Left lung (tissue), 10 donors: ENCODE data around the gene DBNDD2. TPM values are rescaled to one million over a fixed set of nuclear protein-coding genes. Genes with fewer than 3 reads are reported as not detected.

ENCODE experiments used
- ATAC-seq: fragments of 200-7000 bp; cut with Tn5 transposase; one replicate; pipeline ENCODE4 v1.9.1; 2020; ENCODE audit warnings: moderate library complexity
- DNase-seq, 4 donors: peaks; one replicate each; pipeline ENCODE4 v3.0.0-alpha.2; 2013 to 2020
- H3K27ac ChIP-seq, 2 donors: fragments of 200-600 bp; sonication (generic) in 1 of 2; one replicate each; pipeline versions ENCODE4 v1.5.0 to v1.8.0; 2020 to 2021
- H3K27me3 ChIP-seq, 2 donors: fragments of 200-600 bp; sonication (generic) in 1 of 2; one replicate each; pipeline versions ENCODE4 v1.5.0 to v1.8.0; 2020 to 2021
- H3K36me3 ChIP-seq, 2 donors: fragments of 200-600 bp; sonication (generic) in 1 of 2; one replicate each; pipeline versions ENCODE4 v1.5.0 to v1.8.0; 2020 to 2021
- H3K4me1 ChIP-seq, 2 donors: fragments of 200-600 bp; one replicate each; pipeline ENCODE4 v1.8.0; 2021
- H3K4me3 ChIP-seq, 2 donors: fragments of 200-600 bp; sonication (generic) in 1 of 2; one replicate each; pipeline versions ENCODE4 v1.5.0 to v1.8.0; 2020 to 2021; ENCODE audit warnings: mild to moderate bottlenecking in 1 of 2
- H3K9me3 ChIP-seq, 2 donors: fragments of 200-600 bp; sonication (generic) in 1 of 2; one replicate each; pipeline versions ENCODE4 v1.5.0 to v1.8.0; 2020 to 2021
- CTCF ChIP-seq, 2 donors: fragments of 200-600 bp; sonication (generic) in 1 of 2; IDR thresholded peaks; one replicate each; pipeline versions ENCODE4 v1.5.0 to v1.8.0; 2021; ENCODE audit warnings: antibody characterized with exemption in 2 of 2
- intact Hi-C, 2 donors: fragments of 100-400 bp; cut with DNase I; formaldehyde crosslinking; loops; one replicate each; pipeline versions ENCODE4 v1.11.2 to v1.14.2; 2022
- polyA plus RNA-seq, 6 donors: library from polyadenylated mRNA; unstranded; fragments of 120-200 nt; gene quantifications; one replicate each; pipeline ENCODE4 v1.2.1, GENCODE V29; 2013; ENCODE audit not compliant: insufficient read length in 6 of 6
- total RNA-seq, 2 donors: library from RNA; stranded (reverse); fragmentation: NEBNext Ultra II Directional; extraction: Animal tissue kit (Norgen Biotek cat#: 25700); gene quantifications; one replicate each; pipeline ENCODE4 v1.2.1, GENCODE V29; 2021
- donor health status: DM: no; HTN: yes; CAD: no.
- donor health status: DM: no; HTN: no; CAD: no.

The DBNDD2 gene
- total and polyA plus RNA-seq, 8 donors, result 18.9 to 66.4 (median 21.8) TPM

- no peak for TF ChIP-seq CTCF (IDR thresholded peaks at IDR 0.05)
- intact Hi-C loops, result no loop called here
- H3K9me3 ChIP-seq, result peaks cover 4 to 19% of the 10 kb centered on the region in 2 donors
- ATAC-seq, result no peak
- DNase-seq, result no peak
- H3K27me3 ChIP-seq, result peaks cover 0 to 38% of the 10 kb centered on the region in 2 donors
- no peak overlapping the region for H3K27ac ChIP-seq
- peaks cover 4 to 13% of the 10 kb centered on the region in 2 donors for H3K4me1 ChIP-seq
- no peak overlapping the region for H3K4me3 ChIP-seq
- H3K36me3 ChIP-seq, result no peaks in the 10 kb centered on the region
Observed at GRCh38 chr20:45402946-45403345, 5.1 kb upstream of the DBNDD2 start.

GRCh38 chr20:45404438-45404837 lies 3.7 kb upstream of the DBNDD2 start:
- no peak for DNase-seq
- H3K27ac ChIP-seq, result no peak overlapping the region
- H3K4me3 ChIP-seq, result no peak overlapping the region
- intact Hi-C loops, result no loop called here
- peaks cover 0 to 3% of the 10 kb centered on the region in 2 donors for H3K36me3 ChIP-seq
- peaks cover 0 to 43% of the 10 kb centered on the region in 2 donors for H3K27me3 ChIP-seq
- TF ChIP-seq CTCF (IDR thresholded peaks at IDR 0.05), result no peak
- H3K9me3 ChIP-seq, result peaks cover 4 to 19% of the 10 kb centered on the region in 2 donors
- ATAC-seq, result no peak
- peaks cover 4 to 28% of the 10 kb centered on the region in 2 donors for H3K4me1 ChIP-seq

GRCh38 chr20:45405571-45406259 lies 2.4 kb upstream of the DBNDD2 start:
- H3K9me3 ChIP-seq, result peaks cover 0 to 7% of the 10 kb centered on the region in 2 donors
- peak overlapping the region; percentile 76 to 86 for H3K4me3 ChIP-seq
- H3K27ac ChIP-seq, result peak overlapping the region; percentile 84 to 88
- ATAC-seq, result peak; percentile 39
- DNase-seq, result peak in 1 of 4 donors; percentile 80
- TF ChIP-seq CTCF (IDR thresholded peaks at IDR 0.05), result no peak
- H3K36me3 ChIP-seq, result peaks cover 0 to 15% of the 10 kb centered on the region in 2 donors
- H3K27me3 ChIP-seq, result peaks cover 0 to 43% of the 10 kb centered on the region in 2 donors
- peaks cover 4 to 28% of the 10 kb centered on the region in 2 donors for H3K4me1 ChIP-seq
- intact Hi-C loops, result no loop called here

GRCh38 chr20:45406260-45407066 lies 1.6 kb upstream of the DBNDD2 start:
- H3K9me3 ChIP-seq, result no peaks in the 10 kb centered on the region
- ATAC-seq (peak; percentile 87), DNase-seq (peak in 2 of 4 donors; percentile 76 to 93)
- intact Hi-C loops, result no loop called here
- H3K4me1 ChIP-seq, result peaks cover 4 to 28% of the 10 kb centered on the region in 2 donors
- peak overlapping the region; percentile 76 to 86 for H3K4me3 ChIP-seq
- no peak for TF ChIP-seq CTCF (IDR thresholded peaks at IDR 0.05)
- peak overlapping the region; percentile 84 to 88 for H3K27ac ChIP-seq
- H3K36me3 ChIP-seq, result peaks cover 0 to 22% of the 10 kb centered on the region in 2 donors
- peaks cover 0 to 43% of the 10 kb centered on the region in 2 donors for H3K27me3 ChIP-seq
